B cell (primary cell): Measurements from ENCODE around the gene PDE4B. TPM values are rescaled to one million over a fixed set of nuclear protein-coding genes. Genes with fewer than 3 reads are reported as not detected.

Source experiments
- ATAC-seq: fragments of 200-7000 bp; cut with Tn5 transposase; one replicate; pipeline ENCODE4 v1.10.0; 2021; ENCODE audit warnings: low read depth, mild to moderate bottlenecking, moderate number of reproducible peaks, moderate library complexity
- CTCF ChIA-PET: fragments of 350-600 bp; sonication (Branson Sonifier 250); formaldehyde crosslinking; loops from one replicate; lab custom pipeline; 2021; ENCODE audit warnings: antibody characterized with exemption, inconsistent platforms; lab: Charles Lee
- POLR2A ChIA-PET: fragments of 350-600 bp; sonication (Branson Sonifier 250); formaldehyde crosslinking; loops from one replicate; lab custom pipeline; 2021; ENCODE audit warnings: antibody characterized with exemption; lab: Charles Lee
- DNase-seq: peaks from one replicate; pipeline ENCODE4 v3.0.0; 2013
- H2AFZ ChIP-seq: 2 replicates; pipeline ENCODE4 v1.6.1; 2012; ENCODE audit warnings: mild to moderate bottlenecking, low read depth, low read length; ENCODE audit not compliant: insufficient read depth, poor library complexity, severe bottlenecking
- H3K27ac ChIP-seq, 2 donors: 1 replicate in 1 of 2; 2 replicates in 1 of 2; pipeline ENCODE4 v1.5.1; 2012 to 2013; ENCODE audit warnings: low read length in 2 of 2, mild to moderate bottlenecking in 2 of 2, moderate library complexity in 1 of 2
- H3K27me3 ChIP-seq, 4 experiments: fragments of 200-600 bp in 1 of 4; sonication (generic) in 1 of 4; replicated peaks in 1 of 4; 1 replicate in 2 of 4; 2 replicates in 2 of 4; pipeline versions ENCODE4 v1.6.1 to v1.7.0; 2013 to 2016; ENCODE audit warnings: low read length in 3 of 4, mild to moderate bottlenecking in 2 of 4, mixed read lengths in 1 of 4, moderate library complexity in 1 of 4; ENCODE audit not compliant: insufficient read depth in 4 of 4, control insufficient read depth in 3 of 4; ENCODE audit errors: control extremely low read depth in 1 of 4
- H3K36me3 ChIP-seq, 2 experiments: replicated peaks in 1 of 2; 1 replicate in 1 of 2; 2 replicates in 1 of 2; pipeline versions ENCODE4 v1.6.1 to v1.7.1; 2013; ENCODE audit warnings: low read length in 1 of 2; ENCODE audit not compliant: insufficient read depth in 2 of 2, control insufficient read depth in 1 of 2; ENCODE audit errors: control extremely low read depth in 1 of 2, extremely low read depth in 1 of 2
- H3K4me1 ChIP-seq, 2 donors: fragments of 200-600 bp in 1 of 2; sonication (generic) in 1 of 2; 1 replicate in 1 of 2; 2 replicates in 1 of 2; pipeline versions ENCODE4 v1.5.1 to v1.6.1; 2013 to 2017; ENCODE audit warnings: low read length in 2 of 2; ENCODE audit not compliant: control insufficient read depth in 2 of 2, insufficient read depth in 2 of 2
- H3K4me2 ChIP-seq: replicated peaks from 2 replicates; pipeline ENCODE3; 2012; ENCODE audit warnings: mild to moderate bottlenecking, low read depth, low read length; ENCODE audit not compliant: poor library complexity, severe bottlenecking
- H3K4me3 ChIP-seq, 5 experiments: fragments of 200-600 bp in 1 of 5; sonication (generic) in 1 of 5; 1 replicate in 3 of 5; 2 replicates in 2 of 5; pipeline versions ENCODE4 v1.5.1 to v1.7.0; 2011 to 2016; ENCODE audit warnings: low read length in 4 of 5, mild to moderate bottlenecking in 4 of 5, low read depth in 2 of 5, control low read depth in 1 of 5, moderate library complexity in 1 of 5; ENCODE audit not compliant: insufficient read depth in 1 of 5; ENCODE audit errors: control extremely low read depth in 1 of 5, extremely low read depth in 1 of 5
- H3K79me2 ChIP-seq: fragments of 200-600 bp; sonication (generic); one replicate; pipeline ENCODE4 v1.6.0; 2016; ENCODE audit warnings: low read length; ENCODE audit not compliant: control insufficient read depth, insufficient read depth
- H3K9ac ChIP-seq: fragments of 200-600 bp; sonication (generic); 2 replicates; pipeline ENCODE4 v1.6.1; 2017; ENCODE audit warnings: mild to moderate bottlenecking, low read length, moderate library complexity
- H3K9me3 ChIP-seq, 3 donors: one replicate each; pipeline versions ENCODE4 v1.6.1 to v1.7.1; 2013; ENCODE audit warnings: low read length in 2 of 3; ENCODE audit not compliant: control insufficient read depth in 2 of 3, insufficient read depth in 1 of 3; ENCODE audit errors: control extremely low read depth in 1 of 3
- H4K20me1 ChIP-seq: 2 replicates; pipeline ENCODE4 v1.6.0; 2012; ENCODE audit warnings: mild to moderate bottlenecking, low read length; ENCODE audit not compliant: insufficient read depth, control insufficient read depth, poor library complexity, severe bottlenecking
- H3K27ac Mint-ChIP-seq: one replicate; pipeline ENCODE4 v1.8.0; 2021; ENCODE audit warnings: mixed read lengths
- H3K27me3 Mint-ChIP-seq: one replicate; pipeline ENCODE4 v1.8.0; 2021; ENCODE audit warnings: mixed read lengths
- H3K4me1 Mint-ChIP-seq: one replicate; pipeline ENCODE4 v1.8.0; 2021; ENCODE audit warnings: mixed read lengths
- H3K4me3 Mint-ChIP-seq: one replicate; pipeline ENCODE4 v1.8.0; 2021; ENCODE audit warnings: mixed read lengths
- H3K9me3 Mint-ChIP-seq: one replicate; pipeline ENCODE4 v1.8.0; 2022; ENCODE audit warnings: mixed read lengths; ENCODE audit not compliant: insufficient read depth
- EZH2 ChIP-seq: IDR thresholded peaks from 2 replicates; pipeline ENCODE4 v1.6.1; 2012; ENCODE audit warnings: borderline replicate concordance, low read depth, mild to moderate bottlenecking, moderate library complexity, low read length; ENCODE audit not compliant: insufficient read depth, poor library complexity, severe bottlenecking
- WGBS: methylation state at CpG from one replicate; pipeline ENCODE4 v1.1.5; 2013; ENCODE audit warnings: missing lambda C conversion rate; ENCODE audit not compliant: insufficient coverage; 5-methylcytosine and 5-hydroxymethylcytosine counted together
- intact Hi-C: fragments of 100-400 bp; cut with micrococcal nuclease; formaldehyde crosslinking; loops from one replicate; pipeline ENCODE4 v1.10.0; 2022
- polyA plus RNA-seq: library from polyadenylated mRNA; depleted of rRNA; stranded (reverse); fragments of >200 nt; gene quantifications from 2 replicates; pipeline ENCODE4 v1.2.3, GENCODE V29; 2012
- total RNA-seq, 2 donors: library from RNA; stranded (reverse); fragments of 120-200 nt in 1 of 2; gene quantifications; 1 replicate in 1 of 2; 2 replicates in 1 of 2; pipeline versions ENCODE4 v1.2.3 to v1.2.4, GENCODE V29; 2013 to 2022
- TF ChIP-seq, protein P1 (sequence below): fragments of 200-600 bp; IDR thresholded peaks from one replicate; pipeline ENCODE4 v1.8.0; 2022; ENCODE audit warnings: antibody characterized with exemption, mild to moderate bottlenecking

PDE4B gene
- total and polyA plus RNA-seq, 2 donors (not counting 1 experiment from before 2014, with no cell fraction given): 63.7 to 242 TPM

DNA sequence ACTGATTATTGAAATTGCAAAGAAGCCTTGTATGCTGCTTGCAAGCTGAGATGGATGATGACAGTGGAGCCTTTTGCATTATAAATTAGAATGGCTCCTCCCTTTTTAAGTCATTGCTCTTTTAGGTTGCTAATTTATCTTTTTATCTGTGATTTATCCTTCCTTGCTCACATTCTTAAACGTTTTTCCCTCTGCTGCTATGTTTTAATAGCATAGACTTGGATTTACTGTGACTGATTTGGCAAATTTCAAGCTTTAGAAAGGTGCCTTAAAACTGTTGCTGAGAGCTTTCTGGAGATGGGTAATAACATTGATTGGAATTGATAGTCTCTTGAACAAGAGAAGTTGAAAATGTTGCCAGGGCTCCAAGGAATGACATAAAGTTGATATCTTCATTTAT is 427.8 kb downstream of the PDE4B start:
- H3K27me3 ChIP-seq: no peaks in the 10 kb centered on the region
- no peaks in the 10 kb centered on the region for H3K79me2 ChIP-seq
- Mint-ChIP-seq H3K4me1 (no peaks in the 10 kb centered on the region), H3K27ac (no peak overlapping the region), H3K9me3 (no peaks in the 10 kb centered on the region), H3K4me3 (no peak overlapping the region), H3K27me3 (peaks cover 16% of the 10 kb centered on the region)
- H4K20me1 ChIP-seq: no peaks in the 10 kb centered on the region
- ChIA-PET CTCF (no interaction called here), POLR2A (no interaction called here)
- no peak overlapping the region for H3K9ac ChIP-seq
- DNase-seq (no peak), ATAC-seq (no peak)
- WGBS: no CpG with 5 or more reads among the region's 1 CpG
- intact Hi-C loops: no loop called here
- H3K4me2 ChIP-seq: no peak overlapping the region
- H3K4me1 ChIP-seq: no peaks in the 10 kb centered on the region
- H3K27ac ChIP-seq: no peak overlapping the region
- H3K4me3 ChIP-seq: no peak overlapping the region
- H3K9me3 ChIP-seq: no peaks in the 10 kb centered on the region
- H2AFZ ChIP-seq: no peak overlapping the region
- no peaks in the 10 kb centered on the region for H3K36me3 ChIP-seq
- TF ChIP-seq, protein P1, sequence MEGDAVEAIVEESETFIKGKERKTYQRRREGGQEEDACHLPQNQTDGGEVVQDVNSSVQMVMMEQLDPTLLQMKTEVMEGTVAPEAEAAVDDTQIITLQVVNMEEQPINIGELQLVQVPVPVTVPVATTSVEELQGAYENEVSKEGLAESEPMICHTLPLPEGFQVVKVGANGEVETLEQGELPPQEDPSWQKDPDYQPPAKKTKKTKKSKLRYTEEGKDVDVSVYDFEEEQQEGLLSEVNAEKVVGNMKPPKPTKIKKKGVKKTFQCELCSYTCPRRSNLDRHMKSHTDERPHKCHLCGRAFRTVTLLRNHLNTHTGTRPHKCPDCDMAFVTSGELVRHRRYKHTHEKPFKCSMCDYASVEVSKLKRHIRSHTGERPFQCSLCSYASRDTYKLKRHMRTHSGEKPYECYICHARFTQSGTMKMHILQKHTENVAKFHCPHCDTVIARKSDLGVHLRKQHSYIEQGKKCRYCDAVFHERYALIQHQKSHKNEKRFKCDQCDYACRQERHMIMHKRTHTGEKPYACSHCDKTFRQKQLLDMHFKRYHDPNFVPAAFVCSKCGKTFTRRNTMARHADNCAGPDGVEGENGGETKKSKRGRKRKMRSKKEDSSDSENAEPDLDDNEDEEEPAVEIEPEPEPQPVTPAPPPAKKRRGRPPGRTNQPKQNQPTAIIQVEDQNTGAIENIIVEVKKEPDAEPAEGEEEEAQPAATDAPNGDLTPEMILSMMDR: no peak
- no peak for TF ChIP-seq EZH2

DNA sequence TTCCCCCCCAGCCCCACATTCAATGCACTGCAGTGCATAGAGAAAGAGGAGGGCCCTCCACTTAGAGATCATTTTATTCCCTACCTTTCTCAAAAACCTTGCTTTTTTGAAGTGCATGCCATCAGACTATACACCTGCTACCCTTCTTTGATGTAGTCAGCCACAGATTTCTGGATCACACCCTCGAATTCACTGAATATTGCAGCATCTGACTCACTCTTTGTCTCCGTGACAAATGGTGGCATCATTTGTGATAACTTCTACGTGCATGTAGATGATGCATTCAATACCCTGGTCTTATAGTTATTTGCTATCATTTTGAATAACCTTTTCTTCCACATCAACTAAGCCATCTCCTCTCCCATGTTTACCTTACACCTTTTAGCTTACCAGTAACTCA is 431.0 kb downstream of the PDE4B start:
- Histone ChIP-seq H3K27ac (no peak overlapping the region), H3K9ac (no peak overlapping the region), H2AFZ (no peak overlapping the region), H4K20me1 (no peaks in the 10 kb centered on the region), H3K9me3 (no peaks in the 10 kb centered on the region), H3K4me1 (no peaks in the 10 kb centered on the region), H3K36me3 (no peaks in the 10 kb centered on the region), H3K79me2 (no peaks in the 10 kb centered on the region), H3K27me3 (no peaks in the 10 kb centered on the region), H3K4me3 (no peak overlapping the region), H3K4me2 (no peak overlapping the region)
- Mint-ChIP-seq H3K4me3 (no peak overlapping the region), H3K4me1 (no peaks in the 10 kb centered on the region), H3K9me3 (no peaks in the 10 kb centered on the region), H3K27ac (no peak overlapping the region), H3K27me3 (peaks cover 16% of the 10 kb centered on the region)
- ChIA-PET CTCF (interaction anchor here (0.8 kb wide), 1 partner anchor 20 kb away, joined by 3 read pairs; no protein-coding TSS in a partner anchor), POLR2A (no interaction called here)
- ATAC-seq (no peak), DNase-seq (no peak)
- WGBS: 83% methylated on average over 1 of the region's 3 CpGs
- TF ChIP-seq, protein P1: no peak
- intact Hi-C loops: no loop called here
